RWPE1 (cell line): Measurements from ENCODE around the gene SPAST.
"Not testable (repeated sequence)": the region's sequence is repeated elsewhere in the genome, so short reads cannot be mapped to it uniquely, and the experiment has no call there.

ENCODE experiments used
- CTCF ChIA-PET: fragments of 350-600 bp; sonication (Branson Sonifier 250); formaldehyde crosslinking; extraction: SDS; loops from one replicate; lab custom pipeline; 2021; lab: Yijun Ruan, JAX
- POLR2A ChIA-PET: fragments of 400-600 bp; formaldehyde crosslinking; extraction: SDS; loops from one replicate; lab custom pipeline; 2020; ENCODE audit warnings: antibody characterized with exemption; ENCODE audit not compliant: low non-redundant PET; lab: Yijun Ruan, JAX
- DNase-seq: peaks from one replicate; pipeline ENCODE4 v3.0.0; 2012; ENCODE audit warnings: low spot score
- H3K27ac ChIP-seq: fragments of 450-650 bp; 2 replicates; pipeline ENCODE4 v1.5.1; 2017
- TF ChIP-seq, protein P1 (sequence below): fragments of 450-650 bp; conservative IDR thresholded peaks from 2 replicates; pipeline ENCODE4 v1.5.1; 2017; ENCODE audit warnings: low read depth, mild to moderate bottlenecking

The SPAST gene

DNA sequence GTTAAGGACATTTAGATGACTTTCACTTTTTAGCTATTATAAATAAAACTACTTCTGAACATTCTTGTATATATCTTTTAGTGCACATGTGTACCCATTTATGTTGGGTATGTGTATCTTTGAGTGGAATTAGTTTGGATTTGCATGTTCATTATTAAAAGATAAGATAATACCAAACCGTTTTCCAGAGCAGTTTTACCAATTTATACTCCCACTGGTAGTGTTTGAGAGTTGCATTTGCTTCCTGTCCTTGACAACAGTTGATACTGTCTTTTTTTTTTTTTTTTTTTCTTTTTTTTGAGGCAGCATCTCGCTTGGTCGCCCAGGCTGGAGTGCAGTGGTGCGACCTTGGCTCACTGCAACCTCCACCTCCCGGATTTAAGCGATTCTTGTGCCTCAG is 125.7 kb downstream of the SPAST start:
- DNase-seq = no peak
- ChIA-PET POLR2A (interaction anchor here (0.8 kb wide), 1 partner anchor 91 kb away, joined by 3 read pairs; no protein-coding TSS in a partner anchor), CTCF (no interaction called here)
- H3K27ac ChIP-seq = no peak overlapping the region
- TF ChIP-seq, protein P1, sequence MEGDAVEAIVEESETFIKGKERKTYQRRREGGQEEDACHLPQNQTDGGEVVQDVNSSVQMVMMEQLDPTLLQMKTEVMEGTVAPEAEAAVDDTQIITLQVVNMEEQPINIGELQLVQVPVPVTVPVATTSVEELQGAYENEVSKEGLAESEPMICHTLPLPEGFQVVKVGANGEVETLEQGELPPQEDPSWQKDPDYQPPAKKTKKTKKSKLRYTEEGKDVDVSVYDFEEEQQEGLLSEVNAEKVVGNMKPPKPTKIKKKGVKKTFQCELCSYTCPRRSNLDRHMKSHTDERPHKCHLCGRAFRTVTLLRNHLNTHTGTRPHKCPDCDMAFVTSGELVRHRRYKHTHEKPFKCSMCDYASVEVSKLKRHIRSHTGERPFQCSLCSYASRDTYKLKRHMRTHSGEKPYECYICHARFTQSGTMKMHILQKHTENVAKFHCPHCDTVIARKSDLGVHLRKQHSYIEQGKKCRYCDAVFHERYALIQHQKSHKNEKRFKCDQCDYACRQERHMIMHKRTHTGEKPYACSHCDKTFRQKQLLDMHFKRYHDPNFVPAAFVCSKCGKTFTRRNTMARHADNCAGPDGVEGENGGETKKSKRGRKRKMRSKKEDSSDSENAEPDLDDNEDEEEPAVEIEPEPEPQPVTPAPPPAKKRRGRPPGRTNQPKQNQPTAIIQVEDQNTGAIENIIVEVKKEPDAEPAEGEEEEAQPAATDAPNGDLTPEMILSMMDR = no peak

DNA sequence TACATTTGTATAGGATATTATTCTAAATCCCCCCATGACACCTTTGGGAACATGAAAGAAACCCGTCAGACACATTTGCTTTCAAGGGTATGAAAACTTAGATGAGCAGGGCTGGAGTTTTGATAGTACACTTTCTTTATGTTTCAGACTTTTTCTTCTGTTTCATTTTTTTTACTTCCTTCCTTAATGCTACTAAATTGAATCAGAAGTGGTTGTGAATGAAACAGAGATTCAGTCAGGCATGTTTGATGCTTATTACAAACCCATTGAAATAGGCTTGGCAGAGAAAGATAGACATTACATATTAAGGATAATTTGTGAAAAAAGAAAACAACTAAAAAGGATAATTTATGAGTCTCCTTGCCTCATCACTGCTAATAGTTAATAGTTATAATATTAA is 129.1 kb downstream of the SPAST start:
- H3K27ac ChIP-seq = no peak overlapping the region
- ChIA-PET POLR2A (no interaction called here), CTCF (interaction anchor here (0.7 kb wide), 1 partner anchor 10 kb away, joined by 4 read pairs; no protein-coding TSS in a partner anchor)
- TF ChIP-seq, protein P1 = no peak
- no peak for DNase-seq

DNA sequence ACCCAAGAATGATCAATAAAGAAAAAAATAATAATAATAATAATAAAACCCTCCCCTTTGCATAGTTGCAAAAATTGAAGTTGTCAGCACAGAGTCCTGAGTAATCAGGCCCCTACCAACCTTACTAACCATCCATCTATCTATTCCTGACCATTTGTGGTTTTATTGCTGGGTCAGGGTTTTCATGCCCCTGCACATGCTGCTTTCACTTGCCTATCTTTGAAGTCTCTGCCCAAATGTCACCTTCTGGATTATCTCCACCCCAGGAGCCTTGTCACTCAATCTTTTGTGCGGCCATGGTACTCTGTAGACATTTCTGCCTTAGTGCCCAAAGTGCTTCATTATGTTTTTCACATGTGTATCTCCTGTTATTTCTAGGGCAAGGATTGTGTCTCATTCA is 137.5 kb downstream of the SPAST start:
- ChIA-PET POLR2A (no interaction called here), CTCF (interaction anchor here (0.6 kb wide), 1 partner anchor 94 kb away, joined by 3 read pairs; no protein-coding TSS in a partner anchor)
- no peak for DNase-seq
- TF ChIP-seq, protein P1 = no peak
- no peak overlapping the region for H3K27ac ChIP-seq

DNA sequence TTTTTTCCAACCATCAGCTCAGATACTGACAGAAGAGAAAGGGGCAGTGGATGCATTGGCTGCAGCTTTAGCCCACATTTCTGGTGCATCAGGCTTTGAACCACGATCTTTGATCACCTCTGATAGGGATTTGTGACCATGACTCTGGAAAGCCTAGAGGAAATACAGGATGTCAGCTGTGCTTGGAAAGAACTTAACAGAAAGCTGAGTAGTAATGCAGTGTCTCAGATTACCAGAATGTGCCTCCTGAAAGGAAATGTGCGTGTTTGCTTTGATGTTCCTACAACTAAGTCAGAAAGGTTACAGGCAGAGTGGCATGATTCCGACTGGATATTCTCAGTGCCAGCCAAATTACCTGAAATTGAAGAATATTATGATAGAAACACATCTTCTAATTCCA is 140.1 kb downstream of the SPAST start:
- POLR2A ChIA-PET, H3K27ac ChIP-seq, CTCF ChIA-PET, DNase-seq: not testable (repeated sequence)
